GM12873 (cell line): ENCODE data around the gene MAFG.

Source experiments
- TF ChIP-seq, protein P1 (sequence below): IDR thresholded peaks from 2 replicates; pipeline ENCODE4 v1.5.1; 2012; ENCODE audit warnings: low read depth, mild to moderate bottlenecking, moderate library complexity, low read length, control low read depth; ENCODE audit not compliant: insufficient read depth; ENCODE audit errors: missing control alignments

MAFG gene

DNA sequence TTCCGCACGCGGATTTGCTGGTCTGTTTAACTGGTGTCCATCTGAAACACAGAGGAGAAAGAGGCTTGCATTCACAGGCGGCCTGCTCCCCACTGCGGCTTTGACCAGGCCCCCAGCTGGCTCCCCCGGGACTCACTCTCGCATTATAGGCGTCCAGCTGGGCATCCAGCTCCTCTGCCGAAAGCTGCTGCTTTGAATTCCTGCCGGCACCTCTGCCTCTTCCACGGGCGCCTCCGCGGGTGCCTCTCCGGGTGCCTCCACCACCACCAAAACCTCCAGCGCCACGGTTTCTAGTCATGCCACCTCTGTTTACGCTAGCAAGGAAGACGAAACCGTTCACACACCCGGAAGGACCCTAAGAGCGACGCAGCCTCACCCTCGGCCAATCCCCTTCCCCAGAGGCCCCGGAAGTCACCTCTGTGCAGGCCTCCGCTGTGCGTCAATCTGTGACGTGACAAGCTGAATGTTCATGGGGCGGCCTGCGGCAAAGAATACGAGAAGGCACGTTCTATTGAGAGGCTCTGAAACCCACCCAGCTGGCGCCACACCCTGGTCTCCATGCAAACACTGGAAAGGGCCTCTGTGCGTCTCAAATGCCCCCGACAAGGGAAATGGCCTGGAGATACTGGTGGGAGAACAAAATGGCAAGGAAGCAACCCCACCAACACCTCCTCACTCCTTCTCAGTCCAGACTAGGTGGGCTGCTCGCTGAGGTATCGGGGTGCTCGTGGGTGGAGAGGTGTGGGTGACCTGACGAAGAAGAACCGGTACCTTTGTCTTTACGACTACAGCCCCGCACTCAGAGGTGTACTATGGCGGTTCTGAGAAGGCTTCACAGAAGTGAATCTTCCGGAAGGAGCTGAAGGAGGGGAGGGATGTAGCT is 39.2 kb downstream of the MAFG start:
- TF ChIP-seq, protein P1, sequence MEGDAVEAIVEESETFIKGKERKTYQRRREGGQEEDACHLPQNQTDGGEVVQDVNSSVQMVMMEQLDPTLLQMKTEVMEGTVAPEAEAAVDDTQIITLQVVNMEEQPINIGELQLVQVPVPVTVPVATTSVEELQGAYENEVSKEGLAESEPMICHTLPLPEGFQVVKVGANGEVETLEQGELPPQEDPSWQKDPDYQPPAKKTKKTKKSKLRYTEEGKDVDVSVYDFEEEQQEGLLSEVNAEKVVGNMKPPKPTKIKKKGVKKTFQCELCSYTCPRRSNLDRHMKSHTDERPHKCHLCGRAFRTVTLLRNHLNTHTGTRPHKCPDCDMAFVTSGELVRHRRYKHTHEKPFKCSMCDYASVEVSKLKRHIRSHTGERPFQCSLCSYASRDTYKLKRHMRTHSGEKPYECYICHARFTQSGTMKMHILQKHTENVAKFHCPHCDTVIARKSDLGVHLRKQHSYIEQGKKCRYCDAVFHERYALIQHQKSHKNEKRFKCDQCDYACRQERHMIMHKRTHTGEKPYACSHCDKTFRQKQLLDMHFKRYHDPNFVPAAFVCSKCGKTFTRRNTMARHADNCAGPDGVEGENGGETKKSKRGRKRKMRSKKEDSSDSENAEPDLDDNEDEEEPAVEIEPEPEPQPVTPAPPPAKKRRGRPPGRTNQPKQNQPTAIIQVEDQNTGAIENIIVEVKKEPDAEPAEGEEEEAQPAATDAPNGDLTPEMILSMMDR = no peak

DNA sequence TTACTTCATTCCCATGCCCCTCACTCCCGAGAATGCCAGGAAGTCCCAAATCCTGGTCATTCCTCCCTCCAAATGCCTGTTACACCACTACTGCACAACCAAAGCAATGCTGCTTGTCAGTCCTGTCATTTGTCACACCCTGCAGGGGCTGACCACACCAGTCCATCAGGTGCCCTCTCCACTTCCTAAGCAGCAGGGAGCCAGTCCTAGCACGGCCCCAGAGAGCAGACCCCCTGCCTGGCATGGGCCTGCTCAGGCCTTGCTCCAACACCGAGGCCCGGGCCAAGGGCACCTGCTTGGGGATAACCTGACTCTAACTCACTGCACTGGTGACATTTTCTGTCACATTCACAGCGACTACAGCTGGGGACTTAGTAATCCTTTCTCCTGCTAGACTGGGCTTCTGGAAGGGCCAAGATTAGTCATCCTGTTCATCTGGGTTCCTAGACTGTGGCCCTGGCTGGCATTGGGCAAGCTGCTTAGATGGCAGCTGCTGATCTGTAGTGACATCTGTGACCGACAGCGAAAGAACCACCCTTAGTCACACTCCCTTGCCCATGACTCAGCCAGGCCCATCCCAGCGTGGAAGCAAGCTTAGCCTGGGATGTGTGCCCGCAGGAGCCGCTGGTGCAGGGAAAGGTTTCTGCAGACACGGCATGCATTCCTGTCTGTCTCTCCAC is 41.5 kb downstream of the MAFG start:
- TF ChIP-seq, protein P1 = no peak

- TF ChIP-seq, protein P1 = no peak
Observed at GRCh38 chr17:81885454-81885853, 42.1 kb downstream of the MAFG start.

DNA sequence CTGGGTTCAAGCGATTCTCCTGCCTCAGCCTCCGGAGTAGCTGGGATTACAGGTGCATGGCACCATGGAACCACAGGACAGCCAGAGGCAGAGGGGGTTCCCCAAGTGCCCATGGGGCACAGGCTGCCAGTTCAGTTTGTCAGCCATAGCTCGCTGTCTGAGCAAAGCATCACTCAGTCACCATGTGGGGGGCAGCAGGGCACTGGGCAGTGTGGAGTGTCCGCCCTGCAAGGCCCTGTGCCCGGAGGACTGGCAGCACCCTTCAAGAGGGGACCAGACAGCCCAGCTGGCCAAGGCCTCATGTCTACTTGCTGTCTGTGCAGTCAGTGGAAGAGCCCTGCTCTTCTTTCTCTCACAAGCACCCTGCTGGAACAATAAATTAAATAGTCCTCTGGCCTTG is 42.6 kb downstream of the MAFG start:
- TF ChIP-seq, protein P1 = no peak

DNA sequence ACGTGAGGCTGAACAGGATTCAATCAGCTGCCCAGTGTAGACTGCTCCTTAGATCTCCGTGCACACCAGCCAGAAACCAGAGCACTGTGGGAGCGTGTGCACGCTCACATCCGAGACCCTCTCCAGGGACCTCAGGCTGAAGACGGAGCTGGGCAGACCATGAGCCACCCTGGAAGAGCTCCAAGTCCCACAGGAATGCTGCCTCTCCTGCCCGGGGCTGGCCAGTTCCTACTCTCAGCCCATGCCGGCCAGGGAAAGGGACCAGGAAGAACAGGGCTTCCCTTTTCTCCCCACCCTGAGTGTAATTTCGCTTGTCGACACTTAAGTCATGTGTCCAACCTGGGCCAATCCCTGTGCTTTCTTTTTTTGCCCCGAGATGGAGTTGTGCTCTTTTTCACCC is 43.0 kb downstream of the MAFG start:
- TF ChIP-seq, protein P1 = no peak

GRCh38 chr17:81879121-81879520 is 48.4 kb downstream of the MAFG start:
- TF ChIP-seq, protein P1 = no peak

DNA sequence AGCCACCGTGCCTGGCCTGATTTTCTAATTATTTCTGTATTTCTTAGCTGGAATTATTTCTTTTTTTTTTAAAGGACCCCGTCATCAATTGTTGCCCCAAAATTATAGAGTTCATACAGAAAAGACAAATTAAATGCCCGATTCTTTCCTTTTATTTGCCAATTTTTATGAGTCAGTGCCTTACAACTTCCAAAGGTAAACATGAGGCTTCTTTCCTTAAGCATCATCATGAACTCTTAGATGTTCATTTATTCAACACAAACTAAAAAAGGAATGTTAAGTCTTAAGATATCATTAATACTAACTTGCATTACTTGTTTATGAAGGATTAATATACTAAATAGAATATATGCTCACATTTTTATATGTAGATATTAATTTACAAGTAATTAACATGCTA is 49.2 kb downstream of the MAFG start:
- TF ChIP-seq, protein P1 = no peak
